Activated CD8-positive, alpha-beta memory T cell treated with anti-CD3 and anti-CD28 coated beads for 48 hours (primary cell): Measurements from ENCODE around the gene SNRPN.
"Not testable (repeated sequence)": the region's sequence is repeated elsewhere in the genome, so short reads cannot be mapped to it uniquely, and the experiment has no call there.

ENCODE experiments used
- DNase-seq, 3 experiments: peaks; one replicate each; pipeline ENCODE4 v3.0.0-alpha.2; 2020; ENCODE audit warnings: low read depth in 2 of 3, low spot score in 2 of 3

Gene SNRPN

DNA sequence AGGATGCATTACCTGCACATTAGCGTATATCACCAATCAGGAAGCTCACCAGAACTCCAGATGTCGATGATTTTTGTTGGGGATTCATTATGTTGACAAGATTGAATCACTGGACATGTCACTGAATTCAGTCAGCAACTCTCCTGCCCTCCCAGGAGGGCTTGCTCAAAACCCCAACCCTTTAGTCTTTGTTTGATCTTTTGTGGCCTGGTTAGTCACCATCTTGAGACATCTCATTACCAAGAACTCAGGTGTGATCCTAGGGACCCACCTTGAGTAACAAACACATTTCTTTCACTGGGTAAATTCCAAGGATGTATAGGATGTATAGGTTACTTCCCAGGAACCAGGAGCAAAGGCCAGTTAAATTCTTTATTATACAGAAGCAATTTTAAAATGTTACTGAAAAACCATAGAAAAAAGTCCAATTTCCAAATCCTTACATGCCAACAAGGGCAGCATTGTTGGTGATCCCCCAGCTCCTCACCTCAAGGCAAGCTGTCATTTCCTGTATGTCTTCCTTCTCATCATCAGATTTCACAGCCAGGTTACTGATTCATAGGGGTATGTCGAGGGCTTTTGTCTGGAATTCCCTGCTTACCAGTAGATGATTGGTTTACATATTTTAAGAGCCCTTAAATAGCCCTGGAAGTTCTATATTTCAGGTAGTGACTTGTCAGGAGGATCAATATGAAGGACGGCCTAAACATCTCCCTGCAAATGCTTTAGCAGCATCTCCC, 11.7 kb downstream of the SNRPN start:
- DNase-seq: no peak

DNA sequence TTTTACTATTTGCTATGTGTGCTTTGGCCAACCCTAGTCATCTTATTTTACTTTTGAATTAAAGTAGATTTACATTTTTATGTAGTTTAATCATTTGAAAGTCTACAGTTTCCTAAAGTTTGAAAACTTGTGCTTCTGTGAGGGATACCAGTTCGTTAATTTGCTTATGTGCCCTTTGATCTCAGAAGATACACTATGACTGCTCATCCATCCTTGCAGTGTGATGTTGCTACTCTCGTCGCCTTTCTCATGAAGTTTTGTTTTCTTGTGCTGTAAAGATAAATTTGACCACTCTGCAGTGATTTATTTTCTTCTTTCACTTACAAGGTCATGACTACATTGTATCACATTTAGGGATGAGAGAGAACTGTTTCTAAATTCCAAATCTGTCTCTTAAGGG, 16.3 kb downstream of the SNRPN start:
- no peak for DNase-seq

DNA sequence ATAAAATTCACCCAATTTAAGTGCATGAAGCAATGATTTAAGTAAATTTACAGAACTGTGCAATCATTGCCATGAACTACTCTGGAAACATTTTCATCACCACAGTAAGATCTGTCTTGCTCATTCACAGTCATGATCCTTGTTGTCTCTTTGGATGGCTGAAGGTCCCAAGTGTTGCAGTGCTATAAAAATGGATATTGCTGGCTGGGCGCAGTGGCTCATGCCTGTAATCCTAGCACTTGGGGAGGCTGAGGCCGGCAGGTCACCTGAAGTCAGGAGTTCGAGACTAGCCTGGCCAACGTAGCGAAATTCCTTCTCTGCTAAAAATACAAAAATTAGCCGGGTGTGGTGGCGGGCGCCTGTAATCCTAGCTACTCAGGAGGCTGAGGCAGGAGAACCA, 17.0 kb downstream of the SNRPN start:
- DNase-seq: no peak

DNA sequence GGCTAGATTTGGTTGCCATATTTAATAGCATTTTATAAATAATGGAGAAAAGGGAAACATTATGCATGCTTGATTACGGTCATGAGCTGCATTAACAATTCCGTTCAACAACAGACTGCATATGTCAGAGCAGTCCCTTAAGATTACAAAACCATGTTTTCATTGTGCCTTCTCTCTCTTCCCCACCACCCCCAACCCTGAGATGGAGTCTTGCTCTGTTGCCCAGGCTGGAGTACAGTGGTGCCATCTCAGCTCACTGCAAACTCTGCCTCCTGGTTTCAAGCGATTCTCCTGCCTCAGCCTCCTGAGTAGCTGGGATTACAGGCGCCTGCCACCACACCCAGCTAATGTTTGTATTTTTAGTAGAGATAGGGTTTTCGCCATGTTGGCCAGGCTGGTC, 17.9 kb downstream of the SNRPN start:
- DNase-seq: not testable (repeated sequence)

DNA sequence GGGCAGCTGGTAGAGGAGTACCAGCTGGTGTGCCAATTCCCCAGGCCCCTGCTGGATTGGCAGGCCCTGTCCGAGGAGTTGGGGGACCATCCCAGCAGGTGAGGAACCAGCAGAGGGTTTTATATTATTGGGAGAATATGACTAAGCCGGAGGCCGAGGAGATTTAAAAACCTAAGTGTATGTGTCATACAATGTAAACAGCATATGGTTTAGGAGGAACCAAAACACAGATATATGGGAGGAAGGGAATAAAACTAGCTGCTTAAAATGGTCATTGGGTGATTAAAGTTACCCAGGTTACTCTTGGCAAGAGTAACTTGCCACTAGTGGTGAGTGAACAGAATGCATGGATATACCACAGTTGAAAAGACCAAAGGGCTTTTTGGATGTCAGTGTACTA, 22.1 kb downstream of the SNRPN start:
- no peak for DNase-seq

DNA sequence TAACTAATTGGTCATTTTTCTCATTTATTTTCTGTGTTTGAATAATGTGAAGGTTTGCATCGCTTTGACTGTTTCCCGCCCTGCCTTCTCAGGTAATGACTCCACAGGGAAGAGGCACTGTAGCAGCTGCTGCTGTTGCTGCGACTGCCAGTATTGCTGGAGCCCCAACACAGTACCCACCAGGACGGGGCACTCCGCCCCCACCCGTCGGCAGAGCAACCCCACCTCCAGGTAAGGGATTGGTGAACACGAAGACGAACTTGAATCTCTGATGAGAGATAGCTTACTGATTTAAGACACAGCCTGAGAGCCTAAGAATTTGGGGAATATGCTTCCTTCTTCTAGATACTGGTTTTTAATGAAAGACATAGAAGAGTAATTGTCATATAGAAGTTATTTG, 22.9 kb downstream of the SNRPN start:
- DNase-seq: no peak

DNA sequence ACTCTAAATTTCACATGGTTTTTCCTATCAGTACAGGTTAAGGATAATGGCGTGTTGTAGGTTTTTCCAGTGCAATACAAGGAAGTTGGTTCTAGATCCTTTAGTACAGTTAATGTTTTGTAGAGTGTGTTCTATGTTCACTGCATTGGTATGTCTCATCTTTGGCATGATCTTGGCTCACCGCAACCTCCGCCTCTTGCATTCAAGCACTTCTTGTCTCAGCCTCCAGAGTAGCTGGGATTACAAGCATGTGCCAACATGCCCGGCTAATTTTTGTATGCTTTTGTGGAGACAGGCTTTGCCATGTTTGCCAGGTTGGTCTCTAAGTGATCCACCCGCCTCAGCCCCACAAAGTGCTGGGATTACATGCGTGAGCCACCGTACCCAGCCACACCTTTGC, 30.4 kb downstream of the SNRPN start:
- no peak for DNase-seq

DNA sequence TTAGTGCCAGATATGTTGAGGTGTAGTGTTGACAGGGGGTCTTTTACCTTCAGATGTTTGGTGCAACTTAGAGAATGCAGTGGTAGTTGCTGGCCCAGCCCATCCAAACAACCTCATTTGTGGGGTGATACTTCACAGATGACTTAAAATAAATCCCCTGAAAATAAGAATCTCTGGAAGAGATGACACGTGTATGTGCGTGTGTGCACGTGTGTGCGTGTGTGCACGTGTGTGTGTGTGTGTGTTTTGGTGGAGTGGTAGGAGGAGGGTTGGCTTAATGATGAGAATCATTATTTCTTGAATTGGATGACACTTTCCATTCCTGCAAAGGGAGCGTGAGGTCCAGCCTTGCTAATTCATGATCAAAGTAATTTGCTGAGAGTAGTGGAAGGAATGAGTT, 31.9 kb downstream of the SNRPN start:
- no peak for DNase-seq

DNA sequence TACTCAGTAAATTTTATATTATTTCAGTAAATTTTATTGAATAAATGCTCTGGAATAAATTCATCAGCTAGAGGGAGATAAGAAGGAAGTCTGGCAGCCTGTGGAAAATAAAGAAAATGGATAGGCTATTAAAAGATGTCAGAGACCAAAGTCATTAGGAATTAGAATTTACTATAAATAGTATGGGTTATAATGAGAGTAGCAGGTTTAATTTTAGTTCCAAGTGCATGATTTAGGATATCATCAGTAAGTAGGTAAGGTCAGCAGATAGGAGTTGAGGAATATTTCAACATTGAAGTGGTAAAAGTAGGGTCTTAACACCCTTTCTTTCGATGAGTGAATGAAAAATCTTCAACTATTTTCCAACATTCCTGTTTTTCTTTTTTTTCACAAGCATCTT, 64.6 kb downstream of the SNRPN start:
- no peak for DNase-seq

DNA sequence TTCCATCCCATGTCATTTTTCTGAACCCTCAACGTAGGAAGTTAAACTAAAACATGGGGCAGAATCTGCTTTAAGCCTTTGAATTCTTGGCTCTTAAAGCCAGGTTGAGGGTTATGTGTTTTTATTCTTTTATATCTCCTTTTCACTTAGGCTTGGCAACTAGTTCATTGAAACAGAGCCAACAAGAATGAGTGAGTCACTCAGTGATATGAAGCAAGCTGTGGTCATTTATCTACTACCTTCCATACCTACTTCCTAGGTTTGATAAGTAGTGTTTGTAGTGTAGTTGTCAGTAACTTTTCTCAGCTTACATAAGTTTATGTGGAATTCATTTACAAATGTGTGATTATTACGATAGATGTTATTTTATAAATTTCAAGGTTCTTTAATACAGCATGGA, 67.4 kb downstream of the SNRPN start:
- DNase-seq: no peak
